ENCODE results near the gene CLIC5. TPM values are rescaled to one million over a fixed set of nuclear protein-coding genes. Genes with fewer than 3 reads are reported as not detected.

CLIC5 gene
- total RNA-seq, 1 experiment from 2014 or later = not detected

- intact Hi-C loops (cut with micrococcal nuclease) = no loop called here
- TF ChIP-seq, protein P1, sequence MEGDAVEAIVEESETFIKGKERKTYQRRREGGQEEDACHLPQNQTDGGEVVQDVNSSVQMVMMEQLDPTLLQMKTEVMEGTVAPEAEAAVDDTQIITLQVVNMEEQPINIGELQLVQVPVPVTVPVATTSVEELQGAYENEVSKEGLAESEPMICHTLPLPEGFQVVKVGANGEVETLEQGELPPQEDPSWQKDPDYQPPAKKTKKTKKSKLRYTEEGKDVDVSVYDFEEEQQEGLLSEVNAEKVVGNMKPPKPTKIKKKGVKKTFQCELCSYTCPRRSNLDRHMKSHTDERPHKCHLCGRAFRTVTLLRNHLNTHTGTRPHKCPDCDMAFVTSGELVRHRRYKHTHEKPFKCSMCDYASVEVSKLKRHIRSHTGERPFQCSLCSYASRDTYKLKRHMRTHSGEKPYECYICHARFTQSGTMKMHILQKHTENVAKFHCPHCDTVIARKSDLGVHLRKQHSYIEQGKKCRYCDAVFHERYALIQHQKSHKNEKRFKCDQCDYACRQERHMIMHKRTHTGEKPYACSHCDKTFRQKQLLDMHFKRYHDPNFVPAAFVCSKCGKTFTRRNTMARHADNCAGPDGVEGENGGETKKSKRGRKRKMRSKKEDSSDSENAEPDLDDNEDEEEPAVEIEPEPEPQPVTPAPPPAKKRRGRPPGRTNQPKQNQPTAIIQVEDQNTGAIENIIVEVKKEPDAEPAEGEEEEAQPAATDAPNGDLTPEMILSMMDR (IDR thresholded peaks at IDR 0.05; ENCODE audit: unreplicated experiment) = no peak
- Mint-ChIP-seq H3K27me3 (ENCODE audit: insufficient read depth, unreplicated experiment) (peaks cover 26% of the 10 kb centered on the region), H3K4me3 (ENCODE audit: unreplicated experiment) (no peak overlapping the region), H3K36me3 (ENCODE audit: insufficient read depth, unreplicated experiment) (no peaks in the 10 kb centered on the region), H3K9me3 (ENCODE audit: unreplicated experiment) (no peaks in the 10 kb centered on the region), H3K27ac (ENCODE audit: low read depth, unreplicated experiment) (no peak overlapping the region), H3K4me1 (ENCODE audit: insufficient read depth, unreplicated experiment) (peaks cover 16% of the 10 kb centered on the region)
- CTCF ChIA-PET = interaction anchor here (0.7 to 0.9 kb wide), 3 partner anchors 15 to 121 kb away, joined by 3 to 4 read pairs (median 3); no protein-coding TSS in a partner anchor
- POLR2A ChIA-PET = no interaction called here
- BruUV-seq (replicated peaks) = no TSS peak
- DNase-seq (ENCODE audit: unreplicated experiment) = no peak
Measured at GRCh38 chr6:46025573-46025972, 9.9 kb upstream of the CLIC5 start.

DNA sequence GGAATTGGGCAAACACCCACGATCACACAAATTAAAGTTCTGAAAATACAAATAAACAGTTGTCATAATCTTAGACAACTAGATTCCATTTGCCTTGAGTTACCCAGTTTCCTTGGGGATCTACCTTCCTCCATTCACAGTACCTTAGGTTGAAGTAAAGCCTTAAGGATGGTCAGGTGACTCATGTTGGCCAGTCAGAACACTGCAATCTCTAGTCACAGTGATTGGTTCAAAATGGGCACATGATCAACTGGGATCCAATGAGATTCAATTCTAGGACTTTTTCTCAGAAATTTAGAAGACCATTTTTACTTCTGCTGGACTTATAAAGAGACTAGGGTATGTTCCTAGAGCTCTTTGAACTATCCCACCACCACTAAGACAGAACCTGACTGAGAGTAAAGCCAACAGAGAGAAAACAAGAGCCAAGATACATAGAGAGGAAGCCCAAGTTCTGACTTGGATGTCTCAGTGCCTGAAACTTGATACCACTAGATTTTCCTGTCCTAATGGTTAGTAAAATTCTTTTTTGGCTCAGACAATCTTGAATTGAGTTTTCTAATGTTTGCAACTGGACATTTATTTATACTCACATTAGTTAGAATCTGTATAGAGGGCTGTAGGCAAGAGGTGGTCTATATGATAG is 8.6 kb upstream of the CLIC5 start:
- H3K27me3 Mint-ChIP-seq (ENCODE audit: insufficient read depth, unreplicated experiment) = peaks cover 13% of the 10 kb centered on the region
- no peak overlapping the region for H3K4me3 Mint-ChIP-seq (ENCODE audit: unreplicated experiment)
- H3K27ac Mint-ChIP-seq (ENCODE audit: low read depth, unreplicated experiment) = no peak overlapping the region
- CTCF ChIA-PET = interaction anchor here (0.6 to 0.7 kb wide), 2 partner anchors 11 to 1171 kb away, joined by 3 to 4 read pairs; no protein-coding TSS in a partner anchor
- intact Hi-C loops (cut with micrococcal nuclease) = no loop called here
- POLR2A ChIA-PET = no interaction called here
- no peak for DNase-seq (ENCODE audit: unreplicated experiment)
- H3K4me1 Mint-ChIP-seq (ENCODE audit: insufficient read depth, unreplicated experiment) = peaks cover 16% of the 10 kb centered on the region
- no peaks in the 10 kb centered on the region for H3K36me3 Mint-ChIP-seq (ENCODE audit: insufficient read depth, unreplicated experiment)
- TF ChIP-seq, protein P1 (IDR thresholded peaks at IDR 0.05; ENCODE audit: unreplicated experiment) = no peak
- BruUV-seq (replicated peaks) = no TSS peak
- H3K9me3 Mint-ChIP-seq (ENCODE audit: unreplicated experiment) = no peaks in the 10 kb centered on the region

DNA sequence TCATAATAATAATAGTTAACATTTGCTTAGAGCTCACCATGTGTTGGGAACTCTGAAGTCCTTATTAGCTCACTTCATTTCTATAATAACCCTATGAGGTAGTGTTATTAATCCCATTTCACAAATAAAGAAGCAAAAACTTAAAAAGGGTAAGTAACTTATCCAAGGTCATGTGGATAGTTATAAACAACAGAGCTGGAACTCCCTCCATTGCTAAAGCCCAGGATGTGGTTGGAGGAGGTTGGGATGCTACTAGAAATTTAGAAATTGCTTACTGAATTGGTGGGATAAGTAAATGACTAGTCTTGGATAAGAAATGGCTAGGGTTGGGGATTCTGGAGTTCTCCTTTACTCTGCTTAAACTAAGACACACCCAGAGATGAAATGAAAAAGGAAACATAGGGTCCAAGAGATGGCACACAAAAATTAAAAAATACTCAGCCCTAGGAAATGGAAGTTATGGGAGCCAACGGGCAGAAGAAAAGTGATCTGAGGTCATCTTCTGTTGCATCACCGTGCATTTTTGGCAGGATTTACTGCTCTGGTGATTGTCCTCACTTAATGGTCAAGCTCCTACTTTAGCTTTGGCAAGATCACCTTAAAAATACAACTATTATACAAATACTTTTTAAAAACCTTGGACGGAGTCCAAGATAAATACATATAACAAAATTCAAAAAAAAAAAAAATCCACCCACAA is 7.7 kb upstream of the CLIC5 start:
- TF ChIP-seq, protein P1 (IDR thresholded peaks at IDR 0.05; ENCODE audit: unreplicated experiment) = no peak
- intact Hi-C loops (cut with micrococcal nuclease) = no loop called here
- Mint-ChIP-seq H3K9me3 (ENCODE audit: unreplicated experiment) (no peaks in the 10 kb centered on the region), H3K27ac (ENCODE audit: low read depth, unreplicated experiment) (no peak overlapping the region), H3K27me3 (ENCODE audit: insufficient read depth, unreplicated experiment) (peaks cover 4% of the 10 kb centered on the region), H3K4me3 (ENCODE audit: unreplicated experiment) (no peak overlapping the region), H3K36me3 (ENCODE audit: insufficient read depth, unreplicated experiment) (no peaks in the 10 kb centered on the region), H3K4me1 (ENCODE audit: insufficient read depth, unreplicated experiment) (peaks cover 16% of the 10 kb centered on the region)
- ChIA-PET POLR2A (interaction anchor here (0.9 kb wide), 1 partner anchor 9 kb away, joined by 3 read pairs; no protein-coding TSS in a partner anchor), CTCF (interaction anchor here (0.6 kb wide), 1 partner anchor 164 kb away, joined by 3 read pairs; no protein-coding TSS in a partner anchor)
- no TSS peak for BruUV-seq (replicated peaks)
- peak; percentile 77 for DNase-seq (ENCODE audit: unreplicated experiment)

Data from MCF 10A (cell line).